Muscle of leg (tissue), 11 donors: ENCODE data around the gene INTS1. TPM values are rescaled to one million over a fixed set of nuclear protein-coding genes. Genes with fewer than 3 reads are reported as not detected.

Source experiments
- DNase-seq: peaks from one replicate; pipeline ENCODE4 v3.0.0; 2013
- H3K27ac ChIP-seq: one replicate; pipeline ENCODE4 v1.5.1; 2013; ENCODE audit warnings: mild to moderate bottlenecking, low read length, control low read depth
- H3K27me3 ChIP-seq: one replicate; pipeline ENCODE4 v1.6.1; 2013; ENCODE audit warnings: low read length; ENCODE audit not compliant: control insufficient read depth, insufficient read depth
- H3K36me3 ChIP-seq: one replicate; pipeline ENCODE4 v1.6.1; 2013; ENCODE audit warnings: low read length; ENCODE audit not compliant: control insufficient read depth, insufficient read depth
- H3K4me1 ChIP-seq: one replicate; pipeline ENCODE4 v1.6.1; 2013; ENCODE audit warnings: low read length; ENCODE audit not compliant: control insufficient read depth, insufficient read depth
- H3K4me3 ChIP-seq: one replicate; pipeline ENCODE4 v1.5.1; 2013; ENCODE audit warnings: low read length, control low read depth
- H3K9me3 ChIP-seq: replicated peaks from 2 replicates; pipeline ENCODE4 v1.6.1; 2013; ENCODE audit warnings: low read depth, low read length; ENCODE audit not compliant: control insufficient read depth
- WGBS: methylation state at CpG from one replicate; pipeline ENCODE4 v1.1.5; 2013; ENCODE audit warnings: missing lambda C conversion rate; ENCODE audit not compliant: insufficient coverage; 5-methylcytosine and 5-hydroxymethylcytosine counted together
- polyA plus RNA-seq, 8 donors: library from polyadenylated mRNA; unstranded; fragments of 120-200 nt; gene quantifications; one replicate each; pipeline versions ENCODE4 v1.2.1 to v1.2.3, GENCODE V29; 2013; ENCODE audit warnings: inconsistent platforms in 1 of 8, low replicate concordance in 1 of 8; ENCODE audit not compliant: insufficient read length in 8 of 8, insufficient read depth in 1 of 8
- total RNA-seq: library from RNA; stranded (reverse); fragments of 120-200 nt; gene quantifications from one replicate; pipeline ENCODE4 v1.2.4, GENCODE V29; 2013

Gene INTS1
- total and polyA plus RNA-seq, 9 donors, result 16.7 to 63.4 (median 49.9) TPM

GRCh38 chr7:1548438-1548831, 44.2 kb upstream of the INTS1 start:
- Histone ChIP-seq H3K4me1 (peaks cover 18% of the 10 kb centered on the region), H3K27me3 (no peaks in the 10 kb centered on the region), H3K4me3 (no peak overlapping the region), H3K27ac (no peak overlapping the region), H3K36me3 (no peaks in the 10 kb centered on the region), H3K9me3 (no peaks in the 10 kb centered on the region)
- no peak for DNase-seq
- 72% methylated on average over 12 of the region's 17 CpGs for WGBS

DNA sequence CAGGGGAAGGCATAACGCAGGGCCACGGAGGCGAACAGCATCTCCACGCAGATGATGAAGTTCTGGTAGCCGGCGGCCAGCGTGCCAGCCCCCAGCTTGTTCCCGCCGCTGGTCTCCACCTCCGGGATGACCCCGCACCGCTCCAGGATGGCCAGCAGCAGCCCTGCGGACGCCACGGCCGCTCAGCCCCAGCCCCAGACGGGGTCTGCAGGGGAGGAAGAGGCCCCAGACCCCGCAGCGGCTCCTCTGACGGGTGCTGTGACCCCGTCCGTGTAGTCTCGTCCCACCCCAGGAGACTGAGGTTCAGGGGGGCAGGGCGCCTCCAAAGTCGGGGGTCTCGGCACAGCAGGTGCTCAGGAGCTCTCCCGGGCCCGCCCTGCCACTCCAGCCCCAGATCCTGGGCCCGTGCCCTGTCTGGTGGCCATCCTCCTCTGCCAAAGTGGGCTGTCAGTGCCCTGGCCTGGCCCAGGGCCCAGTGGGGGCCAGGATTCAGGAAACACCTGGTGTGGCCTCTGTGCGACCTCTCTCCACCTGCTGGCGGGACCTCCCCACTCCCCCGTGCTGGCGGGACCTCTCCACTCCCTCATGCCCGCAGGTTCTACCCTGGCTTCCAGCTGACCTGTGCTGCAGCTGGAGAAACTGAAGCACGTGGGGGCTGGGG, 43.7 kb upstream of the INTS1 start:
- Histone ChIP-seq H3K36me3 (peaks cover under 1% of the 10 kb centered on the region), H3K4me3 (no peak overlapping the region), H3K4me1 (peaks cover 22% of the 10 kb centered on the region), H3K27me3 (no peaks in the 10 kb centered on the region), H3K27ac (no peak overlapping the region), H3K9me3 (no peaks in the 10 kb centered on the region)
- WGBS, result 78% methylated on average over 29 of the region's 35 CpGs
- no peak for DNase-seq

- H3K9me3 ChIP-seq, result no peaks in the 10 kb centered on the region
- WGBS, result 83% methylated on average over 27 of the region's 41 CpGs
- no peak overlapping the region for H3K27ac ChIP-seq
- no peak overlapping the region for H3K4me3 ChIP-seq
- DNase-seq, result no peak
- peaks cover 22% of the 10 kb centered on the region for H3K4me1 ChIP-seq
- peaks cover 5% of the 10 kb centered on the region for H3K36me3 ChIP-seq
- H3K27me3 ChIP-seq, result no peaks in the 10 kb centered on the region
Measured at GRCh38 chr7:1546909-1547776, 43.0 kb upstream of the INTS1 start.

GRCh38 chr7:1546274-1546908, 42.2 kb upstream of the INTS1 start:
- 81% methylated on average over 24 of the region's 28 CpGs for WGBS
- H3K27me3 ChIP-seq, result no peaks in the 10 kb centered on the region
- no peaks in the 10 kb centered on the region for H3K9me3 ChIP-seq
- H3K4me3 ChIP-seq, result no peak overlapping the region
- H3K27ac ChIP-seq, result no peak overlapping the region
- peaks cover 11% of the 10 kb centered on the region for H3K36me3 ChIP-seq
- DNase-seq, result no peak
- H3K4me1 ChIP-seq, result peaks cover 22% of the 10 kb centered on the region

DNA sequence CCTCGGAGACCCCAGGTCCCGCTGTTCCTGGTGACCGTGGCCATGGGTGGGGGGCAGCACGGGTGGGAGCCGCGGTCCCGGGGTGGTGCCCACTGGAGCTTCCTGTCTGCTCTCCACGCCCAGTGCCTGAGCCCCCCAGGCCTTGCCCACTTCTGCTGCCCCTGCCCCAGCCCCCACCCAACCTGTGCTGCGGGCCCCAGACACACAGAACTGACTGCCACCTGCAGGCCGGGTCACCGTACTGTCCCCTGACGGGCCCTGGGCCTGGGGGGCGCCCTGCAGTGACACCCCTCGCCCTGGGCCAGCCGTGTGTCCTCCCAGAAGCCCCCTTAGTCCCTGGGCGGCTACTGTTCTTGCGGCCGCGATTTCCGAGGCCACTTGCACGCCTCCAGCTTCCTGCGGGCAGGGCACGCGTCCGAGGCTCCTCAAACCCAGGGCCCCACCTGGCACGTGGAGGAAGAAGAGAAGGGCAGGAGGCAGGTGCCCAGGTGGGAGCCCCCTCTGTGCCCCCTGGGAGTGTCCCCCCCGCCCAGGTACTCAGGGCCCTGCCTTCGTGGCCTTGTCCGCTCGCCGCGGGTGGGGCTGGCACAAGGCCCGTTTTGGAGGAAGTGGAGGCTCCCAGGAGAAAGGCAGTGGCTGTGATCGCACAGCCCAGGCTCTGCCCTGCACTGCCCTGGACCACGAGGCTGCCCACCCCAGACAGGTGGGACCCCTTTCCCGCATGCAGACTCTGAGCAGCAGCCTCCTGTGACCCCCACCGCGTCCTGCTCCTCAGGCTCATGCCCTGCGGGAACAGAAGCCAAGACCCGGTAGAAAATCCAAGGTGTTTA, 41.4 kb upstream of the INTS1 start:
- DNase-seq, result no peak
- no peaks in the 10 kb centered on the region for H3K9me3 ChIP-seq
- H3K36me3 ChIP-seq, result peaks cover 17% of the 10 kb centered on the region
- 78% methylated on average over 36 of the region's 40 CpGs for WGBS
- H3K27ac ChIP-seq, result no peak overlapping the region
- H3K27me3 ChIP-seq, result no peaks in the 10 kb centered on the region
- H3K4me1 ChIP-seq, result peaks cover 22% of the 10 kb centered on the region
- no peak overlapping the region for H3K4me3 ChIP-seq

DNA sequence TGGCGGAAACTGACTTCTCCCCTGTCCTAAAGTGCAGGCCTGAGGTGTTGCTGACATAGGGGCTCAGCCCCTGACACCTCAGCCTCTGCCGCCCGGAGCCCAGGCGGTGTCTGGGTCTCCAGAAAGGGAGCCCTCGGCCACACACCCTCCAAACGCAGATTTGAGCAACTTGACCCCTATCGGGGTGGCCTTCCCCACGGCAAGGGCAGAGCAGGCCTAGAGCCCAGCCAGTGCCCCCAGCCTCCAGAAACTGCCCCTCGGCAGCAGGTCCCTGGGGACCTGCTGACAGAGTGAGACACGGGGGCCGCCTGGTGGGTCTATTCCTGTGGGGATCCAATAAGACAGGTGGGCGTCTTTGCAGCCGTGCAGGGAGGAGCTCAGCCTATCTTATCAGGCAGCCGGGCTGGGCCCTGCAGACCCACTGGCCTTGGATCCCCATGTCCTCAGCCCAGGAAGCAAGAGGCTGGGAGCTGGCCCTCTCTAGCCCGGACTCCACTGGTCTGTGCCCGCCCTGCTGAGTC, 40.8 kb upstream of the INTS1 start:
- H3K27ac ChIP-seq, result peak overlapping the region; percentile 55

DNA sequence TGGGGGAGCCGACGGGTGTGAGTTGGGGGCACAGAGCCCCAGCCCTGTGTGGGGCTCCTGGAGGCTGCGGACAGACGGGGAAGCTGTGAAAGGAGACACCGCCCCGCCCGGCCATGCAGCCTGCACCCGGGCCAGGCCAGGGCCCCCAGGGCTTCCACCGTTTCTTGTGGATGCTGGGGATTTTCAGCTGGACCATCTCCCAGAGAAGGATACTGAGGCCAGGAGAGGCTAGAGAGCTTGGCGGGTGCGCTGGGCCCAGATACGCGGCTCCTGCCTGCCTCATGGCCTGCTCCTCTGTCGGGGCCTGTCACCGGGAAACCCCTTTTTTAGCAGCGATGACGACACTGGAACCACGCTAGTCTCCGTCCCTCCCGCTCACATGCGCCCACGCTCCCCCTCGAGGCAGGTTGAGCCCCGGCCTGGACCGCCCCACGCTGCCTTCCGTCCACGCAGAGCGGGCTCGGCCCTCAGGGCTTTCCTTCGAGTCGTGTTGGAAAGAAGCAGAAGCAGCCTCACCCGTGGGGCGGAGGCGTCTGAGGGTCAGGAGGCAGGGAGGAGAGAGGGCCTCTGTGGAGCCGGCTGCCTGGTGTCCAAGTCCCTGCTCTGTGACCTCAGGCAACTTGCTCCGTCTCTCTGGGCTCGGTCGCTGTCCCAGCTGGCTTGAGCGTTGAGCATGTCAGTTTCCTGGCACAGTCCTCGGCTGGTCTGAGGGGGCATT, 40.1 kb upstream of the INTS1 start:
- Histone ChIP-seq H3K36me3 (peaks cover 29% of the 10 kb centered on the region), H3K4me3 (no peak overlapping the region), H3K9me3 (no peaks in the 10 kb centered on the region), H3K27ac (peak overlapping the region; percentile 55), H3K4me1 (peaks cover 24% of the 10 kb centered on the region), H3K27me3 (no peaks in the 10 kb centered on the region)
- peak; percentile 74 for DNase-seq
- 37% methylated on average over 39 of the region's 41 CpGs for WGBS

More for the DNA sequence above, 40.8 kb upstream of the INTS1 start:
- Histone ChIP-seq H3K9me3 (no peaks in the 10 kb centered on the region), H3K4me3 (no peak overlapping the region), H3K4me1 (peaks cover 22% of the 10 kb centered on the region), H3K27me3 (no peaks in the 10 kb centered on the region), H3K36me3 (peaks cover 23% of the 10 kb centered on the region)
- DNase-seq, result no peak
- 75% methylated on average over 14 of the region's 16 CpGs for WGBS

GRCh38 chr7:1543826-1544177, 39.6 kb upstream of the INTS1 start:
- 60% methylated on average over 1 of the region's 6 CpGs for WGBS
- Histone ChIP-seq H3K27ac (peak overlapping the region; percentile 55), H3K4me3 (no peak overlapping the region), H3K36me3 (peaks cover 33% of the 10 kb centered on the region), H3K4me1 (peaks cover 30% of the 10 kb centered on the region), H3K9me3 (no peaks in the 10 kb centered on the region), H3K27me3 (no peaks in the 10 kb centered on the region)
- DNase-seq, result peak; percentile 37
